SU-DHL-6 (cell line): ENCODE results near the gene TMTC1.

Experiments
- H2AFZ ChIP-seq: fragments of 200-600 bp; sonication (generic); 2 replicates; pipeline ENCODE4 v1.6.1; 2014; ENCODE audit warnings: low read depth, mild to moderate bottlenecking, moderate library complexity, mixed read lengths, antibody characterized with exemption, low read length; ENCODE audit not compliant: severe bottlenecking
- H3F3A ChIP-seq: fragments of 200-600 bp; shearing (Covaris generic); 2 replicates; pipeline ENCODE4 v1.6.0; 2016; ENCODE audit warnings: antibody characterized with exemption, mild to moderate bottlenecking; ENCODE audit not compliant: insufficient read depth
- H3K27ac ChIP-seq: fragments of 200-600 bp; sonication (generic); 2 replicates; pipeline ENCODE4 v1.5.1; 2016; ENCODE audit warnings: low read depth, mild to moderate bottlenecking, low read length, moderate library complexity, mixed read lengths
- H3K27me3 ChIP-seq: fragments of 200-600 bp; sonication (generic), shearing (Covaris generic); 2 replicates; pipeline ENCODE4 v1.6.0; 2014; ENCODE audit warnings: mild to moderate bottlenecking, low read length
- H3K36me3 ChIP-seq: fragments of 200-600 bp; sonication (generic); 2 replicates; pipeline ENCODE4 v1.6.1; 2014; ENCODE audit warnings: mild to moderate bottlenecking, low read length, mixed read lengths
- H3K4me2 ChIP-seq: fragments of 300-600, 200-600 bp; shearing (Covaris generic), sonication (generic); 2 replicates; pipeline ENCODE4 v1.6.0; 2014; ENCODE audit warnings: low read length, low read depth, mild to moderate bottlenecking; ENCODE audit not compliant: poor library complexity, severe bottlenecking
- H3K4me3 ChIP-seq: fragments of 200-600 bp; sonication (generic); 2 replicates; pipeline ENCODE4 v1.5.1; 2014; ENCODE audit warnings: antibody characterized with exemption, low read length, mild to moderate bottlenecking, mixed read lengths; ENCODE audit not compliant: insufficient read depth, poor library complexity, severe bottlenecking
- H3K79me2 ChIP-seq: fragments of 200-600 bp; sonication (generic); 2 replicates; pipeline ENCODE4 v1.6.1; 2014; ENCODE audit warnings: mild to moderate bottlenecking, low read length, moderate library complexity; ENCODE audit not compliant: insufficient read depth
- H3K9ac ChIP-seq: fragments of 200-600 bp; sonication (generic); 2 replicates; pipeline ENCODE4 v1.7.0; 2014; ENCODE audit warnings: mild to moderate bottlenecking, low read length
- H3K9me2 ChIP-seq: fragments of 200-600 bp; sonication (generic); replicated peaks from 2 replicates; pipeline ENCODE4 v1.6.1; 2014; ENCODE audit warnings: low read length; ENCODE audit not compliant: insufficient read depth
- H3K9me3 ChIP-seq: fragments of 200-600 bp; sonication (generic); 2 replicates; pipeline ENCODE4 v1.6.1; 2014; ENCODE audit warnings: low read length, mixed read lengths; ENCODE audit not compliant: insufficient read depth
- H4K20me1 ChIP-seq: fragments of 200-600 bp; sonication (generic); 2 replicates; pipeline ENCODE4 v1.6.1; 2014; ENCODE audit warnings: low read depth, mild to moderate bottlenecking, antibody characterized with exemption, low read length, moderate library complexity, mixed read lengths
- EZH2phosphoT487 ChIP-seq: fragments of 200-600 bp; sonication (generic), shearing (Covaris generic); conservative IDR thresholded peaks from 2 replicates; pipeline ENCODE4 v1.6.1; 2018; ENCODE audit warnings: mild to moderate bottlenecking, antibody characterized with exemption, low read length, moderate library complexity, mixed read lengths
- TF ChIP-seq, protein P1 (sequence below): fragments of 200-600 bp; sonication (generic); IDR thresholded peaks from one replicate; pipeline ENCODE4 v1.5.1; 2017; ENCODE audit warnings: antibody characterized with exemption, mild to moderate bottlenecking, low read length, moderate library complexity; ENCODE audit not compliant: insufficient read depth, poor library complexity, severe bottlenecking

Gene TMTC1

DNA sequence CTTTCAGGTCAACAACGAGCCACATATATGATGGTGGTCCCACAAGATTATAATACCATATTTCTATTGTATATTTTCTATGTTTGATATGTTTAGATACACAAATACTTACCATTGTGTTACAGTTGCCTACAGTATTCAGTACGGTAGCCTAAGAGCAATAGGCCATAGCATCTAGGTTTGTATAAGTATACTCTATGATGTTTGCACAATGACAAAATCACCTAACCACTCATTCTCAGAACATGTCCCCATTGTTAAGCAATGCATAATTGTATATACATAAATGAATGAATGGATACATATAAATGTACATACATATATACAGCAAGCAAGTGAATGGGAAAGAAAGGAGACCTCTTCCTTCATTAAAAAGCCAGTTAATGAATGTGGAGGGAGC is 23.8 kb downstream of the TMTC1 start:
- Histone ChIP-seq H3K79me2 (no peaks in the 10 kb centered on the region), H4K20me1 (no peaks in the 10 kb centered on the region), H3K4me3 (no peak overlapping the region), H3K4me2 (no peak overlapping the region), H3K27me3 (no peaks in the 10 kb centered on the region), H2AFZ (no peak overlapping the region), H3K27ac (no peak overlapping the region), H3F3A (no peaks in the 10 kb centered on the region), H3K36me3 (no peaks in the 10 kb centered on the region), H3K9me2 (no peaks in the 10 kb centered on the region), H3K9ac (no peak overlapping the region), H3K9me3 (no peaks in the 10 kb centered on the region)
- TF ChIP-seq, protein P1, sequence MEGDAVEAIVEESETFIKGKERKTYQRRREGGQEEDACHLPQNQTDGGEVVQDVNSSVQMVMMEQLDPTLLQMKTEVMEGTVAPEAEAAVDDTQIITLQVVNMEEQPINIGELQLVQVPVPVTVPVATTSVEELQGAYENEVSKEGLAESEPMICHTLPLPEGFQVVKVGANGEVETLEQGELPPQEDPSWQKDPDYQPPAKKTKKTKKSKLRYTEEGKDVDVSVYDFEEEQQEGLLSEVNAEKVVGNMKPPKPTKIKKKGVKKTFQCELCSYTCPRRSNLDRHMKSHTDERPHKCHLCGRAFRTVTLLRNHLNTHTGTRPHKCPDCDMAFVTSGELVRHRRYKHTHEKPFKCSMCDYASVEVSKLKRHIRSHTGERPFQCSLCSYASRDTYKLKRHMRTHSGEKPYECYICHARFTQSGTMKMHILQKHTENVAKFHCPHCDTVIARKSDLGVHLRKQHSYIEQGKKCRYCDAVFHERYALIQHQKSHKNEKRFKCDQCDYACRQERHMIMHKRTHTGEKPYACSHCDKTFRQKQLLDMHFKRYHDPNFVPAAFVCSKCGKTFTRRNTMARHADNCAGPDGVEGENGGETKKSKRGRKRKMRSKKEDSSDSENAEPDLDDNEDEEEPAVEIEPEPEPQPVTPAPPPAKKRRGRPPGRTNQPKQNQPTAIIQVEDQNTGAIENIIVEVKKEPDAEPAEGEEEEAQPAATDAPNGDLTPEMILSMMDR: no peak
- no peak for TF ChIP-seq EZH2phosphoT487

DNA sequence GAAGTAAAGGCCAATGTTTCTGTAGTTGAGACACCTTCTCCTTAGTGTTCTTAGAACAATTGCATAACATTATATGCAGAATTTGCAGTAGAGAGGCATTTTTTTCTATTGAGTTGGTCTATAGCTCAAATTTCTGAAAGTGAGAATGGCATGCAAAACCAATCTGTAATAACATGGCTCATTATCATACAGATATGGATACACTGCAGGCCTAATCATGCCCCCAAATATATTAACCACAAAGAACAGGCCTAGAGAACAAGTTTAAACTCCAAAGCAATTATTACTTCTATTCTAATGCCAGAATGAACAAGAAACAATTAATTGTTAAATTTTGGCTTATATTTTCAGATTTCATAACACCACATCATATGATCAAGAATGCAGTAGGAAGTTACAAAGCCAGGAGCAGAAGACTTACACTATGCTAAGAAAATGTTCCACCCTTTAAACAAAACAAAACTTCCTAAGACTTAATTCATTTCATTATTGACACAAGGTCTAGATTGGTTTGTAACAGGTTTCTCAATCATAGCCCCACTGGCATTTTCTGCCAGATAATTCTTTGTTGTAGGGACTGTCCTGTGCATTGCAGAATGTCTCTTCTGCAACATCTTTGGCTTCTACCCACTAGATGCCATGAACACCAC is 26.9 kb downstream of the TMTC1 start:
- Histone ChIP-seq H3K9ac (no peak overlapping the region), H4K20me1 (no peaks in the 10 kb centered on the region), H3K27me3 (no peaks in the 10 kb centered on the region), H3K36me3 (no peaks in the 10 kb centered on the region), H3F3A (no peaks in the 10 kb centered on the region), H3K27ac (no peak overlapping the region), H3K9me2 (no peaks in the 10 kb centered on the region), H3K9me3 (no peaks in the 10 kb centered on the region), H3K4me2 (no peak overlapping the region), H2AFZ (no peak overlapping the region), H3K79me2 (no peaks in the 10 kb centered on the region), H3K4me3 (no peak overlapping the region)
- TF ChIP-seq, protein P1: no peak
- TF ChIP-seq EZH2phosphoT487: no peak

DNA sequence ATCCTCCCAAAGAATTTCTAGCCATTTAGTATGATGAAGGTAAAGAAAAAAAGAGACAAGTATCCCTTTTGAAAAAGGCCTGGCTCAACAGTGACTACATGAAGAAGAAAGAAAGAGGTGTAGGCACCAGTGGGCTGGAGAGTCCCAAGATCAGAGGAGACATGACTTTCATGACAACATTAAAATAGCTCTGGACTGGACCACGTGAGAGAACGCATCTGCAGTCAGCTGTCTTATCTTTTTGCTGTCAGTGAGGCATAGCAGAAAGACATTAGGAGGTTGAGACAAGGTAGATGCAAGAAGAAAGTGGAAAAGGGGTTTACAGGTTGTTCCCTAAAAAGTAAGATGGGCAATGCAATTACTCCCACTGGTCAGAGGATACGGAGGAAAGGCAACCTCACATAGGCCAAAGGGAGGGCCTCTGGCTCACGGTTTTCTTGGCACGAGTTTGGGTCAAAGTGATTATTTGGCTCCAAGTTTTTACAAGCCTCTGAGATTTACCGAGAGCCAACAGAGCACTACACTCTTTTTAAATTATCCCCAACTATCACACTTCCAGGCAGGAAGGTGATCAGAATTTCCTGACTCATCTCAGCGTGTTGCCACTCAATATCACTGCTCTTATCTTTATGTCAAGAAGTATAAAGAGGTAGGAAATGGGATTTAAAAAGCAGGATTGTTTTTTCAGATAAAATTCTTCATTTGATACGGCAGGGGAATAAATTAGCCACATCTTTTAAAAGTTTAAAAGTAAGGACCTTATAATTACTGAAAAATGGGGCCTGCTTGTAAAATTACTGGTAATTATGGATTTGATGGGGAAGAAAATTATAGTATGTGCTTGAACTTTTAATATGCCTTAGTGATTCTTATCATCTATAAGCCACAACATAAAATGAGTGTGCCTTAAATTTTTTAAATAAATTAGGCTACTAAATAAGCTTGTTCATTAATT is 29.2 kb downstream of the TMTC1 start:
- Histone ChIP-seq H3K36me3 (no peaks in the 10 kb centered on the region), H3K79me2 (no peaks in the 10 kb centered on the region), H3K9ac (no peak overlapping the region), H3K27me3 (no peaks in the 10 kb centered on the region), H3K27ac (no peak overlapping the region), H4K20me1 (no peaks in the 10 kb centered on the region), H2AFZ (no peak overlapping the region), H3K9me2 (no peaks in the 10 kb centered on the region), H3K4me2 (no peak overlapping the region), H3F3A (no peaks in the 10 kb centered on the region), H3K4me3 (no peak overlapping the region), H3K9me3 (no peaks in the 10 kb centered on the region)
- no peak for TF ChIP-seq EZH2phosphoT487
- TF ChIP-seq, protein P1: no peak
